Measurements from ENCODE around the gene GABARAP.
A peak's percentile ranks its signal among the peaks of the same experiment; 100 is the strongest.

The GABARAP gene

GRCh38 chr17:7241783-7242716 is at the start of gene GABARAP:
Gene GABARAP (minus strand): TSS chr17:7242449. CDS start chr17:7242330, 119 bp downstream.
- peak within 1 kb of the TSS; percentile 97 for H3K4me3 Mint-ChIP-seq
- peaks cover 43% of the 10 kb centered on the region for H3K4me1 Mint-ChIP-seq (ENCODE audit: low read depth)
- no peaks in the 10 kb centered on the region for H3K36me3 Mint-ChIP-seq
- no peaks in the 10 kb centered on the region for H3K9me3 Mint-ChIP-seq (ENCODE audit: low read depth)
- no peaks in the 10 kb centered on the region for H3K27me3 Mint-ChIP-seq
- peak within 1 kb of the TSS; percentile 99 for H3K27ac Mint-ChIP-seq

- Mint-ChIP-seq H3K36me3 (no peaks in the 10 kb centered on the region), H3K27ac (no peak overlapping the region), H3K27me3 (peaks cover 3% of the 10 kb centered on the region)
Observed at GRCh38 chr17:7290685-7291084, 48.4 kb upstream of the GABARAP start.

GRCh38 chr17:7290166-7290565 is 47.9 kb upstream of the GABARAP start:
- no peaks in the 10 kb centered on the region for H3K36me3 Mint-ChIP-seq

More at GRCh38 chr17:7290685-7291084, 48.4 kb upstream of the GABARAP start:
- peaks cover 15% of the 10 kb centered on the region for H3K4me1 Mint-ChIP-seq (ENCODE audit: low read depth)
- H3K4me3 Mint-ChIP-seq, result no peak overlapping the region
- no peaks in the 10 kb centered on the region for H3K9me3 Mint-ChIP-seq (ENCODE audit: low read depth)

GRCh38 chr17:7289256-7290032 is 47.2 kb upstream of the GABARAP start:
- H3K27me3 Mint-ChIP-seq, result no peaks in the 10 kb centered on the region
- no peaks in the 10 kb centered on the region for H3K9me3 Mint-ChIP-seq (ENCODE audit: low read depth)
- no peaks in the 10 kb centered on the region for H3K36me3 Mint-ChIP-seq
- no peak overlapping the region for H3K27ac Mint-ChIP-seq
- H3K4me1 Mint-ChIP-seq (ENCODE audit: low read depth), result peaks cover 9% of the 10 kb centered on the region
- H3K4me3 Mint-ChIP-seq, result no peak overlapping the region

More at GRCh38 chr17:7290166-7290565, 47.9 kb upstream of the GABARAP start:
- Mint-ChIP-seq H3K4me3 (no peak overlapping the region), H3K4me1 (ENCODE audit: low read depth) (peaks cover 12% of the 10 kb centered on the region), H3K27me3 (peaks cover under 1% of the 10 kb centered on the region), H3K27ac (no peak overlapping the region), H3K9me3 (ENCODE audit: low read depth) (no peaks in the 10 kb centered on the region)

GRCh38 chr17:7285679-7286078 is 43.4 kb upstream of the GABARAP start:
- peaks cover 9% of the 10 kb centered on the region for H3K4me1 Mint-ChIP-seq (ENCODE audit: low read depth)
- H3K27me3 Mint-ChIP-seq, result peaks cover 7% of the 10 kb centered on the region
- H3K27ac Mint-ChIP-seq, result no peak overlapping the region
- no peaks in the 10 kb centered on the region for H3K36me3 Mint-ChIP-seq
- H3K4me3 Mint-ChIP-seq, result no peak overlapping the region
- H3K9me3 Mint-ChIP-seq (ENCODE audit: low read depth), result no peaks in the 10 kb centered on the region

- H3K9me3 Mint-ChIP-seq (ENCODE audit: low read depth), result no peaks in the 10 kb centered on the region
- H3K4me3 Mint-ChIP-seq, result no peak overlapping the region
Observed at GRCh38 chr17:7284911-7285310, 42.7 kb upstream of the GABARAP start.

GRCh38 chr17:7283471-7284216 is 41.4 kb upstream of the GABARAP start:
- Mint-ChIP-seq H3K27me3 (peaks cover 7% of the 10 kb centered on the region), H3K9me3 (ENCODE audit: low read depth) (no peaks in the 10 kb centered on the region), H3K27ac (no peak overlapping the region), H3K36me3 (no peaks in the 10 kb centered on the region), H3K4me1 (ENCODE audit: low read depth) (peaks cover 10% of the 10 kb centered on the region), H3K4me3 (no peak overlapping the region)

More at GRCh38 chr17:7284911-7285310, 42.7 kb upstream of the GABARAP start:
- Mint-ChIP-seq H3K27ac (no peak overlapping the region), H3K4me1 (ENCODE audit: low read depth) (peaks cover 10% of the 10 kb centered on the region), H3K36me3 (no peaks in the 10 kb centered on the region), H3K27me3 (peaks cover 7% of the 10 kb centered on the region)

- Mint-ChIP-seq H3K4me1 (ENCODE audit: low read depth) (peaks cover 10% of the 10 kb centered on the region), H3K4me3 (peak overlapping the region; percentile 64), H3K36me3 (no peaks in the 10 kb centered on the region), H3K27ac (no peak overlapping the region), H3K9me3 (ENCODE audit: low read depth) (no peaks in the 10 kb centered on the region), H3K27me3 (peaks cover 7% of the 10 kb centered on the region)
Observed at GRCh38 chr17:7282752-7283321, 40.6 kb upstream of the GABARAP start.

GRCh38 chr17:7281953-7282751 is 39.9 kb upstream of the GABARAP start:
- peaks cover 7% of the 10 kb centered on the region for H3K27me3 Mint-ChIP-seq
- H3K36me3 Mint-ChIP-seq, result no peaks in the 10 kb centered on the region
- H3K4me3 Mint-ChIP-seq, result peak overlapping the region; percentile 81
- peaks cover 10% of the 10 kb centered on the region for H3K4me1 Mint-ChIP-seq (ENCODE audit: low read depth)
- H3K9me3 Mint-ChIP-seq (ENCODE audit: low read depth), result no peaks in the 10 kb centered on the region
- H3K27ac Mint-ChIP-seq, result no peak overlapping the region

GRCh38 chr17:7281074-7281952 is 39.1 kb upstream of the GABARAP start, which contains the start of gene SLC2A4:
Gene SLC2A4 (plus strand): TSS chr17:7281718. CDS start chr17:7281935, 217 bp downstream.
- H3K27ac Mint-ChIP-seq, result peak within 1 kb of the TSS; percentile 80
- peaks cover 10% of the 10 kb centered on the region for H3K4me1 Mint-ChIP-seq (ENCODE audit: low read depth)
- peak within 1 kb of the TSS; percentile 81 for H3K4me3 Mint-ChIP-seq
- H3K27me3 Mint-ChIP-seq, result peaks cover 7% of the 10 kb centered on the region
- H3K9me3 Mint-ChIP-seq (ENCODE audit: low read depth), result no peaks in the 10 kb centered on the region
- H3K36me3 Mint-ChIP-seq, result no peaks in the 10 kb centered on the region

GRCh38 chr17:7280519-7281073 is 38.3 kb upstream of the GABARAP start:
- Mint-ChIP-seq H3K4me1 (ENCODE audit: low read depth) (peaks cover 10% of the 10 kb centered on the region), H3K9me3 (ENCODE audit: low read depth) (no peaks in the 10 kb centered on the region), H3K4me3 (peak overlapping the region; percentile 81), H3K27ac (peak overlapping the region; percentile 80), H3K36me3 (no peaks in the 10 kb centered on the region), H3K27me3 (peaks cover 7% of the 10 kb centered on the region)

- Mint-ChIP-seq H3K4me1 (ENCODE audit: low read depth) (peaks cover 10% of the 10 kb centered on the region), H3K27ac (no peak overlapping the region), H3K4me3 (no peak overlapping the region), H3K27me3 (peaks cover 7% of the 10 kb centered on the region), H3K9me3 (ENCODE audit: low read depth) (no peaks in the 10 kb centered on the region), H3K36me3 (no peaks in the 10 kb centered on the region)
Observed at GRCh38 chr17:7279448-7279847, 37.2 kb upstream of the GABARAP start.
